ENCODE data around the gene NAXD.
"Not testable (repeated sequence)": the region's sequence is repeated elsewhere in the genome, so short reads cannot be mapped to it uniquely, and the experiment has no call there.

The NAXD gene

DNA sequence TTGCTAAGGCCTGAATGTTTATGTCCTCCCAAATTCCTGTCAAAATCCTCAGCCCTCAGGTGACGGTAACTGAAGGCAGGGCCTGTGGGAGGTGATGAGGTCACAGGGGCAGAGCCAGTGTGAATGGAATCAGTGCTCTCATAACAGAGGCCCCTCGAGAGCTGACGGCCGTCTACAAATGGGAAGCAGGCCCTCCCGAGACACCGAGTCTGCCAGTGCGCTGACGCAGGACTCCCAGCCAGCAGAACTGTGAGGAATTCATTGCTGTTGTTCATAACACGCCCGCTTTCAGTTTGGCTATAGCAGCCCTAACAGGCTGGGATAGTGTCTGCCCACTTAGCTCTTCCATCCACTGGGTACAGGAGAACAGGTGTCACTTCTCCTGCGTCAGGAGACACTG lies 49.3 kb downstream of the NAXD start:
- DNase-seq (ENCODE audit: low read depth in 2 of 2): no peak

GRCh38 chr13:110665491-110666254 lies 50.3 kb downstream of the NAXD start:
- no peak for DNase-seq (ENCODE audit: low read depth in 2 of 2)

- no peak for DNase-seq (ENCODE audit: low read depth in 2 of 2)
These were observed 50.8 kb downstream of the NAXD start for GRCh38 chr13:110666255-110666533.

DNA sequence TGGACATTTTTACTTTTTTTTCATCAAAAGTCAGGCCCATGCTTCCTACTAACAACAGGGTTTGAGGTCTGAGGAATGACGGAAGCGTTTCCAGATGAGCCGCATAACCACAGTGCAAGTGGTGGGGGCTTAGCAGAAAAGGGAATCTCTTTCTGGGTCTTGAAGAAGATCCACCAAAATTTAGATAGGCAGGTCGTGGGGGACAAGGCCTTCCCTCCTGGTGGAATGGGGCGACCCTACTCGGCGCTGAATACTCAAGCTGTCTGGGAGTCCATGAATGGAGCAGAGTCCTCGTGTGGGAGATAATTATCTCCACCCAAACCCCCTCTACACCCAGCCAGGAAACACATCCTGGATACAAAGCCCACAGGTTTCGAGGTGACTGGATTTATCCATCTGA lies 53.7 kb downstream of the NAXD start:
- DNase-seq (ENCODE audit: low read depth in 2 of 2): no peak

GRCh38 chr13:110669814-110670213 lies 54.5 kb downstream of the NAXD start:
- not testable (repeated sequence) for DNase-seq (ENCODE audit: low read depth in 2 of 2)

DNA sequence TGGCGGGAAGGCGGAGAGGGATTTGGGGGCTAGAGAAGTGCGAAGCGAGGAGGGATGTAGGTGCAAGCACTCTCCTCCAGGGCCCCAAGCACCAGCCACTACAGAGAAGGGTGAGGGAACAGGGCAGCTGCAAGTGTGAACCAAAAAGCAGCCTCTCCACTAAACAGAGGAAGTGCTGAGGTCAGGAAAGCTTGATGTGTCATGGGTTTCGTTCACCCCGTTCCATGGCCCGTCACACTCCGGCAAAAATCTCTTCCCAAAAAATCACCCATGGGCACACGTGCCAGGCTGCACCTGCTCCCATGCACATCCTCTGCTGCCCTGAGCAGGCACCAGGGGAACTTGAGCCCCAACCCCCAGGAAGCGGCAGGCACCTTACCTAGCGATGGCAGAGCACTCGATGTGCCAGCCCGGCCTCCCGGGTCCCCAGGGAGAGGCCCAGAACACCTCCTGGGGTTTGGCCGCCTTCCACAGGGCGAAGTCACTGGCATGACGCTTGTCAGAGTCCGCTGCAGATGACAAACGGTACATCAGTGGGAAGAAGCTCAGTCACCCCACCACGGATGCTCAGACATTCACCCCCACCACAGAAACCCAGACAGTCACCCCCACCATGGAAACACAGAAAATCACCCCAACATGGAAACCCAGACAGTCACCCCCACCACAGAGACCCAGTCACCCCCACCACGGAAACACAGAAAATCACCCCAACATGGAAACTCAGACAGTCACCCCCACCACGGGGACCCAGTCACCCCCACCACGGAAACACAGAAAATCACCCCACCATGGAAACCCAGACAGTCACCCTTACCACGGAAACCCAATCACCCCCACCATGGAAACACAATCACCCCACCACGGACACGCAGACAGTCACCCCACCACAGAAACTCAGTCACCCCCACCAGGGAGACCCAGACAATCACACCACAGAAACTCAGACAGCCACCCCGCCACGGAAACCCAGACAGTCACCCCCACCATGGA lies 61.5 kb downstream of the NAXD start:
- DNase-seq (ENCODE audit: low read depth in 2 of 2): no peak

GRCh38 chr13:110677731-110678545 lies 62.6 kb downstream of the NAXD start:
- no peak for DNase-seq (ENCODE audit: low read depth in 2 of 2)

- DNase-seq (ENCODE audit: low read depth in 2 of 2): no peak
These were observed 65.5 kb downstream of the NAXD start for GRCh38 chr13:110680852-110681251.

GRCh38 chr13:110681868-110682550 lies 66.7 kb downstream of the NAXD start:
- DNase-seq (ENCODE audit: low read depth in 2 of 2): no peak

GRCh38 chr13:110682746-110683145 lies 67.4 kb downstream of the NAXD start:
- DNase-seq (ENCODE audit: low read depth in 2 of 2): no peak

DNA sequence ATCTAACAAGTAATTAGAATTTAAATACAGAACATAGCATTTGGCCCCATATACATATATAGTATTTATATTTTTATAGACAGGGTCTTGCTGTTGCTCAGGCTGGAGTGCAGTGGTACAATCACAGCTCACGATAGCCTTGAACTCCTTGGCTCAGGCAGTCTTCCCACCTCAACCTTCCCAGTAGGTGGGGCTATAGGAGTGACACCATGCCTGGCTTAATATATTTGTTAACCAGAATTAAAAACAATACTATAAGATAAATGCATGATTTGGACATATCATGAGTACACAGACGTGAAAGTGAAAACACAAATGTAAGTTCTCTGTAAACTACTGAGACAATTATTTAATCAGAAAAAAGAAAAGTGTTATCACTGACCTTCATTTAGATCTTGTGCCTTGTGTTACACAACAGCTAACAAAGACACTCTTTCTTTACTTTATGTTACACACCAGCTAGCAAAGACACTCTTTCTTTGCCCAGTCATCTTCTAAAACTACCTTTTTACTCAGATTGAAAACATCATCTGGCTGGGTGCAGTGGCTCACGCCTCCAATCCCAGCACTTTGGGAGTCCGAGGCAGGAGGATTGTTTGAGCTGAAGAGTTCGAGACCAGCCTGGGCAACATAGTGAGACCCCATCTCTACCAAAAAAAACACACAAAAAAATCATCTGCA lies 68.0 kb downstream of the NAXD start:
- DNase-seq (ENCODE audit: low read depth in 2 of 2): no peak

GRCh38 chr13:110683921-110684320 lies 68.6 kb downstream of the NAXD start:
- DNase-seq (ENCODE audit: low read depth in 2 of 2): no peak

DNA sequence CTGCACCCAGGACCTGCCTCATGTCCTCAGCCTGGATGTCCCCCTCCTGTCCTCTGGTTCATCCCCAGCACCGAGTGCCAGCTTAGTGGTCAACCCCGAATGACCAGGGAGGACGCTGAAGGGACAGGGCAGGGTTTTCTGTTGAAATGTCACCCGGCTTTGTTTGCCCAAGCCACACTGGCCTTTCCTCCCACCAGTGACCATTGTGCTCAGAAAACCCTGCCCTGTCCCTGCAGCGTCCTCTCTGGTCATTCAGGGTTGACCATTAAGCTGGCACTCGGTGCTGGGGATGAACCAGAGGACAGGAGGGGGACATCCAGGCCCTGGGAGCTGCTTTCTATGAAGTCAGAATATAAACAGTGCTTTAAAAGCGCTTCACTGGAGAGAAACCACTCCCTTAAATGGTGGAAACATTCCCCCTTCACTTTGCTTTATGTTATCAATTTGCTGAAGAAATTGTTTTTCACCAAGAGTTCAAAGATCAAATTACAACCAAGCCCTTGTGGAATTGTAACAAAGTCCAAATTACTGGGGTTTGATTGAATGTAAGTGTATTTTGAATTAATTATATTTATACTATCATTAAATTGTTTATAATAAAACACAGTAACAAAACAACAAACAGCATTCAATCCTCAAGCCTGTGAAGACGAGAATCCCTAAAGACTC lies 69.2 kb downstream of the NAXD start:
- no peak for DNase-seq (ENCODE audit: low read depth in 2 of 2)

DNA sequence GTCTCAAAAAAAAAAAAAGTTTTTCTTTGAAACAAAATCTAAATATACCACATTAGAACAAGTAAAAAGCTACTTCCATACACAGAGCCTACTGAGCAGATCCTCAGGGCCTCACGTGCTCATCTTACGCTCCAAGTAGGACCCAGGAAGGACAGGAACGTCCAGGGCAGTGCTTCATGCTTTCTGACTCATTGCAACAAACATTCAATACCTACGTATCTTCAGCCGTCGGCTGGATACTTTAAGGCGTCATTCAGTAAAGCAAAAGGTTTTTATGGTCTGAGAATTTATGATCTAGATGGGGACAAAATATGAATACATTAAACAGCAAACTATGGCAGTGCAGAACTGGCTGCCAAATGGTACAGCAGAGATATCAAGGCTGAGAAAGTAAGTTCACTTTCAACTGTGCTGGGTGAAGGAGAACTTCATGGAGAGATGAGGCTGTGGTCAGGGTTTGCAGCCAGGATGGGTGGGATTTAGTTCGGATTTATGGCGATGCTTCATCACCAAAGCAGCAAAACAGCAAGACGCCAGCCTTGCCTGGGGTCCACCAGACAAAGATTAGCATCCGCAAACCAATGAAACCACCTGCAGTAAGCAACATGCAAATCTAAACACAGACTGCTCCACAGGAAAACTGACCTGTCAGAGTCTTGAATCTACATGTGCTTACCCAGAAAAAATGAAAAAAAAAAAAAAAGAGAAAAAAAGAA lies 70.1 kb downstream of the NAXD start:
- no peak for DNase-seq (ENCODE audit: low read depth in 2 of 2)

GRCh38 chr13:110687736-110688135 lies 72.4 kb downstream of the NAXD start:
- DNase-seq (ENCODE audit: low read depth in 2 of 2): no peak

- no peak for DNase-seq (ENCODE audit: low read depth in 2 of 2)
These were observed 73.7 kb downstream of the NAXD start for GRCh38 chr13:110689041-110689440.

Data from stimulated activated CD4-positive, alpha-beta T cell treated with anti-CD3 and anti-CD28 coated beads, Interleukin-1b, Interleukin-23, amount 100 ng/mL, for 1 hour (primary cell).